HCT116 (cell line): ENCODE results near the gene SLC6A3. TPM values are rescaled to one million over a fixed set of nuclear protein-coding genes. Genes with fewer than 3 reads are reported as not detected.

Experiments
- ATAC-seq: fragments of 200-7000 bp; cut with Tn5 transposase; 2 replicates; pipeline ENCODE4 v1.9.1; 2020; ENCODE audit warnings: mild to moderate bottlenecking, moderate library complexity
- BruUV-seq: library from RNA; stranded (reverse); fragments of 400-500 nt; replicated peaks from 2 replicates; lab custom pipeline; 2021; lab: Mats Ljungman, UMichigan
- CTCF ChIA-PET: fragments of 300-600 bp; sonication (Branson Sonifier 250); formaldehyde crosslinking; loops from one replicate; lab custom pipeline; 2021; ENCODE audit warnings: antibody characterized with exemption; lab: Charles Lee
- POLR2A ChIA-PET: fragments of 300-600, 350-600 bp; sonication (Branson Sonifier 250); formaldehyde crosslinking; loops from one replicate; lab custom pipeline; 2021; ENCODE audit warnings: antibody characterized with exemption; lab: Charles Lee
- RAD21 ChIA-PET, 2 experiments: fragments of 300-600 bp; sonication (Branson Sonifier 250); formaldehyde crosslinking; loops; one replicate each; lab custom pipeline; 2023; ENCODE audit warnings: low total read pairs in 2 of 2; ENCODE audit not compliant: uncharacterized antibody in 2 of 2, unreplicated experiment in 2 of 2, low non-redundant PET in 1 of 2; lab: Charles Lee
- DNase-seq: peaks from one replicate; pipeline ENCODE4 v3.0.0-alpha.2; 2010; ENCODE audit warnings: low read depth, low spot score
- H2AFZ ChIP-seq: fragments of 200-600 bp; shearing (Covaris generic), sonication (generic); 2 replicates; pipeline ENCODE4 v1.6.1; 2017; ENCODE audit warnings: low read depth, mixed run types, mixed read lengths, antibody characterized with exemption, low read length; ENCODE audit not compliant: poor library complexity, severe bottlenecking
- H3K27ac ChIP-seq: 2 replicates; pipeline ENCODE4 v1.5.1; 2012; ENCODE audit warnings: low read depth, low read length
- H3K27me3 ChIP-seq: fragments of 200-600 bp; sonication (generic); 2 replicates; pipeline ENCODE4 v1.6.1; 2016; ENCODE audit warnings: mixed run types, low read length, mixed read lengths; ENCODE audit not compliant: insufficient read depth
- H3K36me3 ChIP-seq, 2 experiments: fragments of 200-500 bp in 1 of 2; fragments of 200-600 bp in 1 of 2; sonication (Bioruptor generic) in 1 of 2; sonication (generic) in 1 of 2; 2 replicates each; pipeline versions ENCODE4 v1.5.1 to v1.6.1; 2014 to 2016; ENCODE audit warnings: low read length in 2 of 2, inconsistent platforms in 1 of 2, mixed read lengths in 1 of 2, mixed run types in 1 of 2; ENCODE audit not compliant: insufficient read depth in 2 of 2, control insufficient read depth in 1 of 2
- H3K4me1 ChIP-seq, 2 experiments: fragments of 200-600 bp in 1 of 2; sonication (generic) in 1 of 2; 2 replicates each; pipeline versions ENCODE4 v1.5.1 to v1.6.1; 2012 to 2017; ENCODE audit warnings: low read length in 2 of 2, inconsistent platforms in 1 of 2, mild to moderate bottlenecking in 1 of 2, mixed read lengths in 1 of 2, mixed run types in 1 of 2, moderate library complexity in 1 of 2; ENCODE audit not compliant: insufficient read depth in 2 of 2, control insufficient read depth in 1 of 2
- H3K4me2 ChIP-seq: fragments of 200-600 bp; sonication (generic); 2 replicates; pipeline ENCODE4 v1.6.1; 2017; ENCODE audit warnings: mixed run types, low read length, mixed read lengths
- H3K4me3 ChIP-seq, 2 experiments: fragments of 200-600 bp in 1 of 2; sonication (generic) in 1 of 2; replicated peaks in 1 of 2; 2 replicates each; pipeline ENCODE4 v1.5.1; 2011 to 2016; ENCODE audit warnings: low read length in 2 of 2, control low read depth in 1 of 2, low read depth in 1 of 2, mild to moderate bottlenecking in 1 of 2, mixed read lengths in 1 of 2, mixed run types in 1 of 2
- H3K79me2 ChIP-seq: fragments of 200-600 bp; sonication (generic); 2 replicates; pipeline ENCODE4 v1.6.1; 2017; ENCODE audit warnings: mild to moderate bottlenecking, mixed run types, low read length, moderate library complexity, mixed read lengths; ENCODE audit not compliant: insufficient read depth
- H3K9ac ChIP-seq: fragments of 200-600 bp; sonication (generic); 2 replicates; pipeline ENCODE4 v1.6.1; 2016; ENCODE audit warnings: low read length, mixed read lengths
- H3K9me2 ChIP-seq: fragments of 200-600 bp; sonication (generic), shearing (Covaris generic); 2 replicates; pipeline ENCODE4 v1.6.1; 2017; ENCODE audit warnings: mixed run types, mild to moderate bottlenecking, moderate library complexity; ENCODE audit not compliant: insufficient read depth
- H3K9me3 ChIP-seq, 2 experiments: fragments of 200-500 bp in 1 of 2; fragments of 200-600 bp in 1 of 2; sonication (Bioruptor generic) in 1 of 2; sonication (generic) in 1 of 2; 2 replicates each; pipeline ENCODE4 v1.6.1; 2014 to 2017; ENCODE audit warnings: low read length in 2 of 2, mixed read lengths in 2 of 2, inconsistent platforms in 1 of 2, low read depth in 1 of 2, mild to moderate bottlenecking in 1 of 2, mixed run types in 1 of 2, moderate library complexity in 1 of 2; ENCODE audit not compliant: control insufficient read depth in 1 of 2, insufficient read depth in 1 of 2
- H4K20me1 ChIP-seq: fragments of 200-600 bp; sonication (generic), shearing (Covaris generic); 2 replicates; pipeline ENCODE4 v1.6.1; 2017; ENCODE audit warnings: mixed run types, mild to moderate bottlenecking, moderate library complexity; ENCODE audit not compliant: insufficient read depth
- CBX3 ChIP-seq: IDR thresholded peaks from 2 replicates; pipeline ENCODE4 v1.6.1; 2012; ENCODE audit warnings: low read depth
- CEBPB ChIP-seq: IDR thresholded peaks from 2 replicates; pipeline ENCODE4 v1.6.1; 2012; ENCODE audit warnings: low read depth
- JUND ChIP-seq: IDR thresholded peaks from 2 replicates; pipeline ENCODE4 v1.6.1; 2012
- SP1 ChIP-seq: IDR thresholded peaks from 2 replicates; pipeline ENCODE4 v1.6.1; 2012; ENCODE audit warnings: low read depth
- SRF ChIP-seq: IDR thresholded peaks from 2 replicates; pipeline ENCODE4 v1.6.1; 2012; ENCODE audit warnings: low read depth
- intact Hi-C: fragments of 100-400 bp; cut with micrococcal nuclease; formaldehyde crosslinking; loops from 2 replicates; pipeline ENCODE4 v1.10.0; 2022
- total RNA-seq: library from RNA; stranded (reverse); gene quantifications from one replicate; pipeline ENCODE4 v1.2.1, GENCODE V29; 2021; ENCODE audit not compliant: unreplicated experiment

Gene SLC6A3
- total RNA-seq, 1 experiment from 2014 or later = not detected

- no peak for TF ChIP-seq CEBPB
These were observed 50.1 kb downstream of the SLC6A3 start (continued) for GRCh38 chr5:1394881-1395860.

- no peak overlapping the region for H2AFZ ChIP-seq
- intact Hi-C loops = no loop called here
These were observed 51.4 kb downstream of the SLC6A3 start for GRCh38 chr5:1393571-1394501.

More at GRCh38 chr5:1393571-1394501, 51.4 kb downstream of the SLC6A3 start:
- DNase-seq = no peak
- Histone ChIP-seq H3K9me2 (no peaks in the 10 kb centered on the region), H3K27me3 (peaks cover 48% of the 10 kb centered on the region)
- POLR2A ChIA-PET = no interaction called here
- no peak for ATAC-seq
- TF ChIP-seq CBX3 = no peak
- no peak for TF ChIP-seq JUND
- TF ChIP-seq SP1 = no peak
- no peak for TF ChIP-seq SRF
- TF ChIP-seq, all 23 proteins: peak for 0
- no peak overlapping the region for H3K9ac ChIP-seq
- H3K4me2 ChIP-seq = no peak overlapping the region
- H3K4me1 ChIP-seq = no peaks in the 10 kb centered on the region
- ChIA-PET RAD21 (no interaction called here), CTCF (no interaction called here)
- no peaks in the 10 kb centered on the region for H4K20me1 ChIP-seq
- H3K9me3 ChIP-seq = no peaks in the 10 kb centered on the region
- no peak overlapping the region for H3K27ac ChIP-seq
- H3K79me2 ChIP-seq = no peaks in the 10 kb centered on the region
- no peaks in the 10 kb centered on the region for H3K36me3 ChIP-seq
- BruUV-seq = no TSS peak
- H3K4me3 ChIP-seq = no peak overlapping the region
